CD4-positive, alpha-beta T cell treated with Interleukin-17A for 4 hours (primary cell): ENCODE data around the gene WTIP.
"Not testable (repeated sequence)": the region's sequence is repeated elsewhere in the genome, so short reads cannot be mapped to it uniquely, and the experiment has no call there.

ENCODE experiments used
- DNase-seq: peaks from one replicate; pipeline ENCODE4 v3.0.0-alpha.2; 2020; ENCODE audit warnings: mixed read lengths

The WTIP gene

DNA sequence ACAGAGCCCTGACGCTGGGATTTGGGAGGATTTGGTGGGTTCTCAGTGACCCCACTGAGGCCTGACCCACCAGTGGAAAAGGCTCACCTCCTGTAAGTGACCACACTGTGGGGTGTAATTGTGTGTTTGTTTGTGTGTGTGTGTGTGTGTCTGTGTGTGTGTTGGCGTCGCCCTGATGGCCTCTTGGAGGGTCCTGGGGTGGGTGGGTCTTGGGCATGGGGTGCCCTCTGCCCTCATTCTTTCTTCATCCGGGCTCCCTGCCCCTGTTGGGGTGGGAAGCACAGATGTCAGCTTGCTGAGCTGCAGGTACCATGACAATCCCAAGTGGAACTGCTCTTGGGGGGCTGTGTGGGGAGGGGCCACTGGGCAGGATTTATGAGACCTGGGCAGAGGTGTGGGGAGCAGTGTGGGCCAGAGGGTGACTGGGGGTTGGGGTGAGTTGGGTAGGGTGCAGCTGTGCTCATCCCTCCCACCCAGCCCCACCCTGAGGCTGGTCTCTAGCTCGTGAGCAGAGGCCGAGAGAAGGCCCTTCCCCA lies 22.8 kb downstream of the WTIP start:
- no peak for DNase-seq

DNA sequence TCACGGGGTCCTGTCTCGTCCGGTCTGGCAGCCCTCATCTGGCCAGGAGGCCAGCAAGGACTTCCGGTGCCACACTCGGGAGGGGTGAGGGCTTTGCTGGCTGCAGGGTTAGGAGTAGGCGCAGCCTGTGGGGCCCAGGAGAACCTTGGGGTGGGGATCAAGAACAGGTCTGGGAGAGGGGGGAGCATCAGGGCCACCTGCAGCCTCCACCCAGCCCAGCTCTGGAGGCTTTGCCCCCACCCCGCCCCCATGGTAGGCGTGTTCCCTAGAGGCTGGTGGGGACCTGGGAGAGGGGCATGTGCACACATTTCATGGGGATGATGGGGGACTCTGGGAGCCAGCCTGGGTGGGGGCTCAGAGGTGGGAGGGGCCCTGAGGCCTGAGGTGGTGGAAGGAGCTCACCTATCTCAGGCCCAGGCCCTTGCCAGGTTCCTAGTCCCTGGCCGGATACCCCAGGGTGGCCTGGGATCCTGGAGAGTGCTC lies 23.3 kb downstream of the WTIP start:
- DNase-seq, result no peak

GRCh38 chr19:34505321-34506025 lies 23.9 kb downstream of the WTIP start:
- DNase-seq, result no peak

- no peak for DNase-seq
Observed at GRCh38 chr19:34506026-34506370, 24.4 kb downstream of the WTIP start.

- DNase-seq, result no peak
Observed at GRCh38 chr19:34507414-34508067, 26.0 kb downstream of the WTIP start.

- no peak for DNase-seq
Observed at GRCh38 chr19:34508540-34508939, 27.0 kb downstream of the WTIP start.

- not testable (repeated sequence) for DNase-seq
Observed at GRCh38 chr19:34510904-34511303, 29.3 kb downstream of the WTIP start.

DNA sequence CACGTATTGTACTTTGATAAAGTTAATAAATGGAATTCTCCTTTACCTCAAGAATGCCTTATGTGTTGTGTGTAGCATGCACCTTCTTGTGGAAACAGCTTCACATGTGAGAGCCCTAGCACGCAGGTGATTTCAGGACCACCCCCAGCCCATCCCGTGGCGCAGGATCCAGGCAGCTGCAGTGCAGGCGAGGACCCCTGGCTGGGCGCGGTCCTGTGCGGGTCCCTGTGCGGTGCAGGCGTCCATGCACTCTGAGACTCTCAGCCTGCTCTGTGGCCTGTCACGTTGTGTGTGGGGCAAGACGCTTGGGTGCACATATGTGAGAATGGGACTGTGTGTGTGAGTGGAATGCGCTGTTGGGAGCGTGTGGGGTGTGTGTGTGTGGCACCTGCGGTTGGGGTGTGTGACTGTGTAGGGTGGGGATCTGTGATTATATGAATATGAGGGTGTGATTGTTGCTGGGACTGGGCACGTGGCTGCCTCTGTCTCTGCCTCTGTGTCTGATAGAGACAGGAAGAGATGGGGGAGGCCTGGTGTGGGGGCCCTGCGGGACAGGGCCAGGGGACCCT lies 30.8 kb downstream of the WTIP start:
- DNase-seq, result no peak

- no peak for DNase-seq
Observed at GRCh38 chr19:34513767-34514166, 32.2 kb downstream of the WTIP start.

- DNase-seq, result no peak
Observed at GRCh38 chr19:34519602-34520001, 38.0 kb downstream of the WTIP start.

GRCh38 chr19:34523408-34523807 lies 41.9 kb downstream of the WTIP start:
- no peak for DNase-seq

DNA sequence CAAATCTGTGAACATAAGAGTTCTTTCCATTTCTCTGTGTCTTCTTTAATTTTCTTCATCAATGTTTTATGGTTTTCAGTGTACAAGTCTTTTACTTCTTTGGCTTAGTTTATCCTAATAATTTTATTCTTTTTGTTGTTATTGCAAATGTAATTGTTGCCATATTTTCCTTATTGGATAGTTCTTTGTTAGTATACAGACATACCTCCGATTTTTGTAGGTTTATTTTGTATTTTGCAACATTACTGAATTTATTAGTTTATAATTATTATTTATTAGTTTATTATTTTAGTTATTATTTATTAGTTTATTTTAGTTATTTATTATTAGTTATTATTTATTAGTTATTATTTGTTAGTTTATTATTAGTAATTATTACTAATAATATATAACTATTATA lies 43.4 kb downstream of the WTIP start:
- DNase-seq, result no peak

GRCh38 chr19:34534206-34534605 lies 52.6 kb downstream of the WTIP start:
- DNase-seq, result no peak

DNA sequence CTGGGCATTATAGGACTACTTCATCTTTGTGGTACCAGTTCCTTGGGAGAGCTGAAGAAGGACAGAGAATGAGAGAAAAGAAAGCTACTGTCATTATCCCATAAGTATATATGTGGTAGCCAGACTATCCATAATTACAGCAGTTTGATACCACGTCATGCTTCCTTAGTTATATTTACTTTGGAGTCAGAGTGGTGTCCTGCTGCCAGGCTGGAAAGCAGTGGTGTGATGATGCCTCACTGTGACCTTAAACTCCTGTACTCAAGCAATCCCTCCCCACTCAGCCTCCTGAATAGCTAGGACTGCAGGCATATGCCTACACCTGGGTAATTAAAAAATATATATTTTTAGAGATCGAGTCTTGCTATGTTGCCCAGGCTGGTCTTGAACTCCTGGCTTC lies 57.8 kb downstream of the WTIP start:
- no peak for DNase-seq

DNA sequence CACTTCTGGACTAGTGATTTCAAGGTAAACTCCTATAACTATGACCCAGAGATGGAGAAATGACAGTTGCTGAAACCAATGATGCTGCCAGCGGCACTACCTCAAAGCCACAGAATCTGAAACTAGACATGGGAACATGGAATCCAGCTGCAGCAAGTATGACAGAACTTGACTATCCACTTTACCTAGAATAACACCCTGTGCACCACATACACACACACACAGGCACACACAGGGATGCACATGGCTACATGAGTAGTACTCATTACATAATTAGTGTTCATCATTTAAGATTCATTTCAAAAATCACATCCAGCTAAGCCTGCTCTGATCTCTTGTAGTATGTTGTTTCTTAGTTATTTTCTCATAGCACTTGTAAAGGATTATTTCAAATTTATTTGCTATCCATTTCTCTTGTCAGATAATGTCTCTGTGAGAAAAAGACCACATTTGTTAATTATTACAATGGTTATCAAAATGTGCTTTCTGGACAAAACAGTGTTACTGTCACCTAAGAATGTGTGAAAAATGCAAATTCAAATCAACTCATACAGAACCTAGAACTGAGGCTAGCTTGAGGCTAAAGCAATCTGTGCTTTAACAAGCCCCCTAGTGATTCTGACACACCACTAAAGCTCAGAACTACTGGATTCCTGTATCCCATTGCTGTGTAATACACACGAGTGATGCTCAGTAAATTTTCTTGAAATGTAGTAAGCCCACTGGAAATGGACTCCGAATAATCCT lies 59.4 kb downstream of the WTIP start:
- no peak for DNase-seq

DNA sequence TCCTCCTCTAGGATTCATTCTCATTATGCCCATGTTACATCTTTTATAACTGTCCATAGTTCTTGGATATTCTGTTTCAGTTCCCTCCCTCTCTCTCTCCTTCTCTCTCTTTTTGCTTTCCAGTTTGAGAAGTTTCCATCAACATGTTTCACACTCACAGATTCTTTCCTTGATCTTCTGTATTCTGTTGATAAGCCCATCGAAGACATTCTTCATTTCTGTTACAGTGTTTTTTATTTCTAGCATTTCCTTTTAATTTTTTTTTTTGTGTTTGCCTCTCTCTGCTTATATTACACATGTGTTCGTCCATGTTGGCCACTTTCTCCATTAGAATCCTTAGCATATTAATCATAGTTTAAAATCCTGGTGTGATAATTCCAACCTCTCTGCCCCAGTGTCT lies 68.3 kb downstream of the WTIP start:
- no peak for DNase-seq

DNA sequence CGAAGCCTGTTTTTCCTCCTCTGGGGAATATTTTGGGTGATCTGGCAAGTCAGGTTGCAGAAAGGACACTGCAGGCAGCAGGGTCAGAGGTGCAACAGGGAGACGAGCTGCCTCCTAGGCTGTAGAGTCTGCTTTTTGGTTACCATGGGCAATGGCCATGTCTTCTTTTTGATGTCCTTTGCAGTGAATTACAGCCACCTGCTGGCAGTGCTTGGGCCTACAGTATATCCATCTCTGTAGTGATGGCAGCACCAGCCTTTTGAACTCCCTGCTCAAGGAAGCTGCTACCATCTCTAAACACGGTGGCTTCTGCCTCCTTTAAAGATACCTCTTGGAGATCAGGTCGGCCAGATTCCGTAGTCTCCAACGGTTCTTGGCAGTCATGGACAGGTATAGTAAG lies 73.9 kb downstream of the WTIP start:
- no peak for DNase-seq

GRCh38 chr19:34556488-34556887 lies 74.9 kb downstream of the WTIP start:
- no peak for DNase-seq

DNA sequence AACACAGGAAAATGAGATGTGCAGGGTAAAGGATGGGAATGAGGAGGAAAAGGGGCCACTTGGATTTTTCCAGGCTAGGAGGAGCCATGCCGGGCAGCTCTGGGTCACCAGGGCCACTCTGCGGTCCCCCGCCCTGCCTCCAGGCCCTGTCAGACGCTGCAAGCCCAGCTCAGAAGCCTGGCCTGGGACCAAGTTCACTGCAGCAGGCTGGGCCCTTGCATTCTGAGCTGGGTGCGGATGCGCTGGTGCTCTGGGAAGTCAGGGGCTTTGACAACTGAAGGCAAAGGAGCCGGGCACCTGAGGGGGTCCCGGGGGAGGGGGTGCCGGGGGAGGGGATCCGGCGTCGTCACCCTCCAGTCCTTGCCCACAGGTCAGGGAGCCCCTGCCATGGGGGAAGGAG lies 77.5 kb downstream of the WTIP start:
- DNase-seq, result no peak

DNA sequence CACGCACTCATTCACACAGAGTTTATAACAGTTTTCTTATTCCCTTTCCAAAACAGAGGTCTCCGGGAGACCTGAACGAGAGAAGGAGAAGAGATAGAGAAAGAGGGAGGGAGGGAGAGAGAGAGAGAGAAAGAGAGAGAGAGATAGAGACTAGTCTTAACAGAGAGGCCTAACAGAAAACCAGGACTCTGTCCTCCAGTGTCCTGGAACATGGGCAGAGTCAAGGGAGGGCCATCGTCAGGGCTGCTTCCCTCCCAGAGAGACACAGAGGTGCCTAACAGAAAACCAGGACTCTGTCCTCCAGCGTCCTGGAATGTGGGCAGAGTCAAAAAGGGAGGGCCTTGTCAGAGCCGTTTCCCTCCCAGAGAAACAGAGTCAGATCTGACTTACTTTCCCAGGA lies 78.7 kb downstream of the WTIP start:
- no peak for DNase-seq
